HG03097 (cell line): ENCODE data around the gene SLC22A1.

Experiments
- ATAC-seq: cut with Tn5 transposase; IDR thresholded peaks from one replicate; pipeline ENCODE4 v1.9.1; 2021; ENCODE audit not compliant: unreplicated experiment, low FRiP score

Gene SLC22A1

DNA sequence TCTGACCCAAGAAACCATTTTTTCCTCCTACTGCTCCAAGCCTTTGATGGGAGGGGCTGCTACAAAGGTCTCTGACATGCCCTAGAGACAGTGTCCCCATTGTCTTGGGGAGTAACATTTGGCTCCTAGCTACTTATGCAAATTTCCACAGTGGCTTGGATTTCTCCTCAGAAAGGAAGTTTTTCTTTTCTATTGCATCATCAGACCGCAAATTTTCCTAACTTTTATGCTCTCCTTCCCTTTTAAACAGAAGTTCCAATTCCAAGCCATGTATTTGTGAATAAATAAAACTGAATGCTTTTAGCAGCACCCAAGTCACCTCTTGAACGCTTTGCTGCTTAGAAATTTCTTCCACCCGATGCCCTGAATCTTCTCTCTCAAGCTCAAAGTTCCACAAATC, 86.0 kb downstream of the SLC22A1 start:
- no peak for ATAC-seq
